HCT116 (cell line): Measurements from ENCODE around the gene ZBTB26. TPM values are rescaled to one million over a fixed set of nuclear protein-coding genes. Genes with fewer than 3 reads are reported as not detected.

Experiments used
- ATAC-seq: fragments of 200-7000 bp; cut with Tn5 transposase; 2 replicates; pipeline ENCODE4 v1.9.1; 2020; ENCODE audit warnings: mild to moderate bottlenecking, moderate library complexity
- BruUV-seq: library from RNA; stranded (reverse); fragments of 400-500 nt; replicated peaks from 2 replicates; lab custom pipeline; 2021; lab: Mats Ljungman, UMichigan
- CTCF ChIA-PET: fragments of 300-600 bp; sonication (Branson Sonifier 250); formaldehyde crosslinking; loops from one replicate; lab custom pipeline; 2021; ENCODE audit warnings: antibody characterized with exemption; lab: Charles Lee
- POLR2A ChIA-PET: fragments of 300-600, 350-600 bp; sonication (Branson Sonifier 250); formaldehyde crosslinking; loops from one replicate; lab custom pipeline; 2021; ENCODE audit warnings: antibody characterized with exemption; lab: Charles Lee
- RAD21 ChIA-PET, 2 experiments: fragments of 300-600 bp; sonication (Branson Sonifier 250); formaldehyde crosslinking; loops; one replicate each; lab custom pipeline; 2023; ENCODE audit warnings: low total read pairs in 2 of 2; ENCODE audit not compliant: uncharacterized antibody in 2 of 2, unreplicated experiment in 2 of 2, low non-redundant PET in 1 of 2; lab: Charles Lee
- DNase-seq: peaks from one replicate; pipeline ENCODE4 v3.0.0-alpha.2; 2010; ENCODE audit warnings: low read depth, low spot score
- H2AFZ ChIP-seq: fragments of 200-600 bp; shearing (Covaris generic), sonication (generic); 2 replicates; pipeline ENCODE4 v1.6.1; 2017; ENCODE audit warnings: low read depth, mixed run types, mixed read lengths, antibody characterized with exemption, low read length; ENCODE audit not compliant: poor library complexity, severe bottlenecking
- H3K27ac ChIP-seq: 2 replicates; pipeline ENCODE4 v1.5.1; 2012; ENCODE audit warnings: low read depth, low read length
- H3K27me3 ChIP-seq: fragments of 200-600 bp; sonication (generic); 2 replicates; pipeline ENCODE4 v1.6.1; 2016; ENCODE audit warnings: mixed run types, low read length, mixed read lengths; ENCODE audit not compliant: insufficient read depth
- H3K36me3 ChIP-seq, 2 experiments: fragments of 200-500 bp in 1 of 2; fragments of 200-600 bp in 1 of 2; sonication (Bioruptor generic) in 1 of 2; sonication (generic) in 1 of 2; 2 replicates each; pipeline versions ENCODE4 v1.5.1 to v1.6.1; 2014 to 2016; ENCODE audit warnings: low read length in 2 of 2, inconsistent platforms in 1 of 2, mixed read lengths in 1 of 2, mixed run types in 1 of 2; ENCODE audit not compliant: insufficient read depth in 2 of 2, control insufficient read depth in 1 of 2
- H3K4me1 ChIP-seq, 2 experiments: fragments of 200-600 bp in 1 of 2; sonication (generic) in 1 of 2; 2 replicates each; pipeline versions ENCODE4 v1.5.1 to v1.6.1; 2012 to 2017; ENCODE audit warnings: low read length in 2 of 2, inconsistent platforms in 1 of 2, mild to moderate bottlenecking in 1 of 2, mixed read lengths in 1 of 2, mixed run types in 1 of 2, moderate library complexity in 1 of 2; ENCODE audit not compliant: insufficient read depth in 2 of 2, control insufficient read depth in 1 of 2
- H3K4me2 ChIP-seq: fragments of 200-600 bp; sonication (generic); 2 replicates; pipeline ENCODE4 v1.6.1; 2017; ENCODE audit warnings: mixed run types, low read length, mixed read lengths
- H3K4me3 ChIP-seq, 2 experiments: fragments of 200-600 bp in 1 of 2; sonication (generic) in 1 of 2; replicated peaks in 1 of 2; 2 replicates each; pipeline ENCODE4 v1.5.1; 2011 to 2016; ENCODE audit warnings: low read length in 2 of 2, control low read depth in 1 of 2, low read depth in 1 of 2, mild to moderate bottlenecking in 1 of 2, mixed read lengths in 1 of 2, mixed run types in 1 of 2
- H3K79me2 ChIP-seq: fragments of 200-600 bp; sonication (generic); 2 replicates; pipeline ENCODE4 v1.6.1; 2017; ENCODE audit warnings: mild to moderate bottlenecking, mixed run types, low read length, moderate library complexity, mixed read lengths; ENCODE audit not compliant: insufficient read depth
- H3K9ac ChIP-seq: fragments of 200-600 bp; sonication (generic); 2 replicates; pipeline ENCODE4 v1.6.1; 2016; ENCODE audit warnings: low read length, mixed read lengths
- H3K9me2 ChIP-seq: fragments of 200-600 bp; sonication (generic), shearing (Covaris generic); 2 replicates; pipeline ENCODE4 v1.6.1; 2017; ENCODE audit warnings: mixed run types, mild to moderate bottlenecking, moderate library complexity; ENCODE audit not compliant: insufficient read depth
- H3K9me3 ChIP-seq, 2 experiments: fragments of 200-500 bp in 1 of 2; fragments of 200-600 bp in 1 of 2; sonication (Bioruptor generic) in 1 of 2; sonication (generic) in 1 of 2; 2 replicates each; pipeline ENCODE4 v1.6.1; 2014 to 2017; ENCODE audit warnings: low read length in 2 of 2, mixed read lengths in 2 of 2, inconsistent platforms in 1 of 2, low read depth in 1 of 2, mild to moderate bottlenecking in 1 of 2, mixed run types in 1 of 2, moderate library complexity in 1 of 2; ENCODE audit not compliant: control insufficient read depth in 1 of 2, insufficient read depth in 1 of 2
- H4K20me1 ChIP-seq: fragments of 200-600 bp; sonication (generic), shearing (Covaris generic); 2 replicates; pipeline ENCODE4 v1.6.1; 2017; ENCODE audit warnings: mixed run types, mild to moderate bottlenecking, moderate library complexity; ENCODE audit not compliant: insufficient read depth
- CBX3 ChIP-seq: IDR thresholded peaks from 2 replicates; pipeline ENCODE4 v1.6.1; 2012; ENCODE audit warnings: low read depth
- EGR1 ChIP-seq: IDR thresholded peaks from 2 replicates; pipeline ENCODE4 v1.6.1; 2012; ENCODE audit warnings: low read depth
- EZH2 ChIP-seq: fragments of 200-600 bp; sonication (generic); IDR thresholded peaks from 2 replicates; pipeline ENCODE4 v1.6.1; 2017; ENCODE audit warnings: antibody characterized with exemption, mixed run types
- FOSL1 ChIP-seq: IDR thresholded peaks from 2 replicates; pipeline ENCODE4 v1.6.1; 2012; ENCODE audit warnings: low read depth
- POLR2A ChIP-seq: IDR thresholded peaks from 2 replicates; pipeline ENCODE4 v1.7.0; 2011; ENCODE audit warnings: borderline replicate concordance; ENCODE audit not compliant: insufficient read depth, insufficient read length; ENCODE audit errors: extremely low read depth
- REST ChIP-seq: IDR thresholded peaks from 2 replicates; pipeline ENCODE4 v1.6.1; 2012; ENCODE audit warnings: low read depth
- SIN3A ChIP-seq: IDR thresholded peaks from 2 replicates; pipeline ENCODE4 v1.6.1; 2012; ENCODE audit warnings: low read depth
- SP1 ChIP-seq: IDR thresholded peaks from 2 replicates; pipeline ENCODE4 v1.6.1; 2012; ENCODE audit warnings: low read depth
- SRF ChIP-seq: IDR thresholded peaks from 2 replicates; pipeline ENCODE4 v1.6.1; 2012; ENCODE audit warnings: low read depth
- TCF7L2 ChIP-seq: IDR thresholded peaks from 2 replicates; pipeline ENCODE4 v1.7.0; 2011; ENCODE audit warnings: borderline replicate concordance, inconsistent platforms; ENCODE audit not compliant: insufficient read depth, insufficient read length; ENCODE audit errors: extremely low read depth
- YY1 ChIP-seq: IDR thresholded peaks from 2 replicates; pipeline ENCODE4 v1.6.1; 2011; ENCODE audit warnings: low read length, low read depth, moderate library complexity, mild to moderate bottlenecking; ENCODE audit not compliant: insufficient replicate concordance; ENCODE audit errors: extremely low read depth
- ZBTB33 ChIP-seq: IDR thresholded peaks from 2 replicates; pipeline ENCODE4 v1.6.1; 2011; ENCODE audit warnings: mild to moderate bottlenecking, low read length, moderate library complexity; ENCODE audit not compliant: insufficient replicate concordance; ENCODE audit errors: extremely low read depth
- intact Hi-C: fragments of 100-400 bp; cut with micrococcal nuclease; formaldehyde crosslinking; loops from 2 replicates; pipeline ENCODE4 v1.10.0; 2022
- total RNA-seq: library from RNA; stranded (reverse); gene quantifications from one replicate; pipeline ENCODE4 v1.2.1, GENCODE V29; 2021; ENCODE audit not compliant: unreplicated experiment

ZBTB26 gene
- total RNA-seq, 1 experiment from 2014 or later, result 5.5 TPM

- TF ChIP-seq REST (no peak), SRF (no peak), EZH2 (no peak), FOSL1 (no peak), CBX3 (0 out of 2 replicates have a peak, but pooled peaks have one; percentile 78), TCF7L2 (peak; percentile 60)
Observed at GRCh38 chr9:122904823-122905710, 26.2 kb downstream of the ZBTB26 start, which contains the start of gene RC3H2 (continued).

- ATAC-seq (peak; percentile 45), DNase-seq (no peak)
- CTCF ChIA-PET, result no interaction called here
- intact Hi-C loops, result loop anchor here (10.0 kb wide), 1 partner anchor 90 kb away; no protein-coding TSS in a partner anchor
- H3K9me3 ChIP-seq, result no peaks in the 10 kb centered on the region
- H4K20me1 ChIP-seq, result 0 out of 2 replicates have a peak, but pooled peaks cover 6% of the 10 kb centered on the region
- POLR2A ChIA-PET, result interaction anchor here (1.2 to 1.4 kb wide), 2 partner anchors 9 to 38 kb away, joined by 3 to 9 read pairs; partner anchors contain the start of gene ZBTB6
- peak overlapping the region; percentile 89 to 96 for H3K4me3 ChIP-seq
- RAD21 ChIA-PET, result no interaction called here
- peak overlapping the region; percentile 80 for H3K27ac ChIP-seq
- peaks cover 0 to under 1% of the 10 kb centered on the region in 2 experiments; a peak in 1 of 4 replicates for H3K36me3 ChIP-seq
- H3K4me2 ChIP-seq, result peak overlapping the region; percentile 85
- H3K4me1 ChIP-seq, result peaks cover 0 to 16% of the 10 kb centered on the region in 2 experiments; a peak in 2 of 4 replicates
- H2AFZ ChIP-seq, result no peak overlapping the region
- H3K9me2 ChIP-seq, result no peaks in the 10 kb centered on the region
- H3K79me2 ChIP-seq, result peaks cover 67% of the 10 kb centered on the region
- H3K9ac ChIP-seq, result peak overlapping the region; percentile 96
- H3K27me3 ChIP-seq, result no peaks in the 10 kb centered on the region
- BruUV-seq, result TSS peak; percentile 45
- TF ChIP-seq ZBTB33 (no peak), REST (no peak), YY1 (no peak), SP1 (no peak), EGR1 (no peak), SIN3A (no peak), POLR2A (no peak), EZH2 (no peak)
Observed at GRCh38 chr9:122904466-122904822, 26.9 kb downstream of the ZBTB26 start.
